ENCODE results near the gene THAP4. TPM values are rescaled to one million over a fixed set of nuclear protein-coding genes. Genes with fewer than 3 reads are reported as not detected.
"Not testable (repeated sequence)": the region's sequence is repeated elsewhere in the genome, so short reads cannot be mapped to it uniquely, and the experiment has no call there.

Gene THAP4
- total RNA-seq, 1 donor, result 43.4 TPM

GRCh38 chr2:241593271-241593670 is 43.7 kb downstream of the THAP4 start:
- H3K4me2 ChIP-seq (ENCODE audit: insufficient read depth, low read length), result no peak overlapping the region
- DNase-seq (ENCODE audit: insufficient read length, low spot score, missing footprints), result peak; percentile 18
- no peak overlapping the region for H3K27ac ChIP-seq (ENCODE audit: low read depth, low read length)
- peaks cover 3% of the 10 kb centered on the region for H3K9me3 ChIP-seq (ENCODE audit: low read depth, low read length)
- H3K36me3 ChIP-seq (ENCODE audit: insufficient read depth, low read length), result peaks cover 19% of the 10 kb centered on the region
- no peak overlapping the region for H2AFZ ChIP-seq (ENCODE audit: low read length)
- H3K4me3 ChIP-seq (ENCODE audit: insufficient read depth, low read length), result no peak overlapping the region
- peaks cover 8% of the 10 kb centered on the region for H4K20me1 ChIP-seq (ENCODE audit: insufficient read depth, low read length)
- H3K4me1 ChIP-seq (ENCODE audit: insufficient read depth, low read length), result no peaks in the 10 kb centered on the region
- no peak for TF ChIP-seq CTCF (IDR thresholded peaks at IDR 0.05; ENCODE audit: extremely low read depth, low read depth, low read length)
- H3K79me2 ChIP-seq (ENCODE audit: insufficient read depth, low read length), result no peaks in the 10 kb centered on the region
- no peaks in the 10 kb centered on the region for H3K27me3 ChIP-seq (ENCODE audit: insufficient read depth, low read length)

- DNase-seq (ENCODE audit: insufficient read length, low spot score, missing footprints), result peak; percentile 41
- H3K4me3 ChIP-seq (ENCODE audit: insufficient read depth, low read length), result no peak overlapping the region
- peaks cover 4% of the 10 kb centered on the region for H3K9me3 ChIP-seq (ENCODE audit: low read depth, low read length)
- H3K27me3 ChIP-seq (ENCODE audit: insufficient read depth, low read length), result no peaks in the 10 kb centered on the region
- H3K4me2 ChIP-seq (ENCODE audit: insufficient read depth, low read length), result no peak overlapping the region
- H2AFZ ChIP-seq (ENCODE audit: low read length), result no peak overlapping the region
- H3K27ac ChIP-seq (ENCODE audit: low read depth, low read length), result no peak overlapping the region
- no peak for TF ChIP-seq CTCF (IDR thresholded peaks at IDR 0.05; ENCODE audit: extremely low read depth, low read depth, low read length)
- no peaks in the 10 kb centered on the region for H3K4me1 ChIP-seq (ENCODE audit: insufficient read depth, low read length)
- peaks cover 25% of the 10 kb centered on the region for H3K36me3 ChIP-seq (ENCODE audit: insufficient read depth, low read length)
- H4K20me1 ChIP-seq (ENCODE audit: insufficient read depth, low read length), result peaks cover 8% of the 10 kb centered on the region
- no peaks in the 10 kb centered on the region for H3K79me2 ChIP-seq (ENCODE audit: insufficient read depth, low read length)
Measured at GRCh38 chr2:241592126-241592845, 44.7 kb downstream of the THAP4 start.

- H3K4me2 ChIP-seq (ENCODE audit: insufficient read depth, low read length); H2AFZ ChIP-seq (ENCODE audit: low read length); H3K27ac ChIP-seq (ENCODE audit: low read depth, low read length); DNase-seq (ENCODE audit: insufficient read length, low spot score, missing footprints); H3K4me1 ChIP-seq (ENCODE audit: insufficient read depth, low read length); H4K20me1 ChIP-seq (ENCODE audit: insufficient read depth, low read length); H3K27me3 ChIP-seq (ENCODE audit: insufficient read depth, low read length); H3K79me2 ChIP-seq (ENCODE audit: insufficient read depth, low read length); H3K4me3 ChIP-seq (ENCODE audit: insufficient read depth, low read length): not testable (repeated sequence)
- peaks cover 13% of the 10 kb centered on the region for H3K9me3 ChIP-seq (ENCODE audit: low read depth, low read length)
- H3K36me3 ChIP-seq (ENCODE audit: insufficient read depth, low read length), result peaks cover 32% of the 10 kb centered on the region
Measured at GRCh38 chr2:241590496-241591455, 46.2 kb downstream of the THAP4 start.

GRCh38 chr2:241589863-241590262 is 47.1 kb downstream of the THAP4 start:
- not testable (repeated sequence) for DNase-seq (ENCODE audit: insufficient read length, low spot score, missing footprints); H3K4me1 ChIP-seq (ENCODE audit: insufficient read depth, low read length); H3K79me2 ChIP-seq (ENCODE audit: insufficient read depth, low read length); H3K4me2 ChIP-seq (ENCODE audit: insufficient read depth, low read length); H3K4me3 ChIP-seq (ENCODE audit: insufficient read depth, low read length); H2AFZ ChIP-seq (ENCODE audit: low read length); H3K27me3 ChIP-seq (ENCODE audit: insufficient read depth, low read length); H3K27ac ChIP-seq (ENCODE audit: low read depth, low read length)
- Histone ChIP-seq H3K36me3 (ENCODE audit: insufficient read depth, low read length) (peaks cover 37% of the 10 kb centered on the region), H3K9me3 (ENCODE audit: low read depth, low read length) (peaks cover 13% of the 10 kb centered on the region), H4K20me1 (ENCODE audit: insufficient read depth, low read length) (peaks cover 11% of the 10 kb centered on the region)

Measured in osteoblast (primary cell).